Activated T-cell treated with anti-CD3 and anti-CD28 coated beads, Interleukin-2, amount 50 U/mL, for 4 hours (primary cell): ENCODE measurements around the gene ZNF205. TPM values are rescaled to one million over a fixed set of nuclear protein-coding genes. Genes with fewer than 3 reads are reported as not detected.
"Not testable (repeated sequence)": the region's sequence is repeated elsewhere in the genome, so short reads cannot be mapped to it uniquely, and the experiment has no call there.

Experiments
- ATAC-seq, 2 donors: fragments of 200-7000 bp; cut with Tn5 transposase; one replicate each; pipeline ENCODE4 v1.10.0; 2021
- DNase-seq: peaks from one replicate; pipeline ENCODE4 v3.0.0-alpha.2; 2020
- H3K27me3 Mint-ChIP-seq: one replicate; pipeline ENCODE4 v1.8.0; 2021; ENCODE audit warnings: low read depth, mixed read lengths
- H3K36me3 Mint-ChIP-seq: one replicate; pipeline ENCODE4 v1.8.0; 2022; ENCODE audit warnings: mixed read lengths; ENCODE audit not compliant: insufficient read depth
- H3K4me1 Mint-ChIP-seq: one replicate; pipeline ENCODE4 v1.8.0; 2021; ENCODE audit warnings: low read depth, mixed read lengths
- H3K4me3 Mint-ChIP-seq: one replicate; pipeline ENCODE4 v1.8.0; 2021; ENCODE audit warnings: mild to moderate bottlenecking, moderate library complexity, mixed read lengths
- H3K9me3 Mint-ChIP-seq: one replicate; pipeline ENCODE4 v1.8.0; 2021; ENCODE audit warnings: mixed read lengths
- total RNA-seq, 3 donors: library from RNA; stranded (reverse); gene quantifications; one replicate each; pipeline ENCODE4 v1.2.1, GENCODE V29; 2021

Gene ZNF205
- total RNA-seq, 3 donors from 2014 or later, result 0.18 to 0.57 TPM; not detected in 1

DNA sequence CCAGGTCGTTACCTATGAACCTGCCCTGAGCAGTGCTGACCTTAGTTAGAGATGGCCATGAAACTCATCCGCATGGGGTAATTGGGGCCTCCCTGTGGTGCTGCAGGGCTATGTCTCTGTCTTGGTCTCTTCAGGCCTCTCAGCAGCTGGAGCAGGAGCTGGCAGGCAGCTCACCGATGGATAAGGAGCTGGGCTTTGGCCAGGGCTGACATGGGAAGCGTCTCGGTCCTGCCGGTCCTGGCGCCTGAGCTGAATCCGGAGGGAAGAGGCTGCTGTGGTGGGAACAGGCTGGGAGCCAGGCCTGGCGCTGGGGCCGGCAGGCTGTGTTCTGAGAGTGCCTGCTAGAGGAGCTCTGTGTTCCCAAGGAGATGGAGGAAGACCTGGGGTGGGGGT lies 36.9 kb upstream of the ZNF205 start:
- peak overlapping the region; percentile 67 for H3K4me3 Mint-ChIP-seq
- ATAC-seq, result peak in 1 of 2 donors; percentile 10
- peaks cover 5% of the 10 kb centered on the region for H3K36me3 Mint-ChIP-seq
- H3K9me3 Mint-ChIP-seq, result peaks cover 7% of the 10 kb centered on the region
- no peaks in the 10 kb centered on the region for H3K27me3 Mint-ChIP-seq
- DNase-seq, result no peak
- peaks cover 83% of the 10 kb centered on the region for H3K4me1 Mint-ChIP-seq

DNA sequence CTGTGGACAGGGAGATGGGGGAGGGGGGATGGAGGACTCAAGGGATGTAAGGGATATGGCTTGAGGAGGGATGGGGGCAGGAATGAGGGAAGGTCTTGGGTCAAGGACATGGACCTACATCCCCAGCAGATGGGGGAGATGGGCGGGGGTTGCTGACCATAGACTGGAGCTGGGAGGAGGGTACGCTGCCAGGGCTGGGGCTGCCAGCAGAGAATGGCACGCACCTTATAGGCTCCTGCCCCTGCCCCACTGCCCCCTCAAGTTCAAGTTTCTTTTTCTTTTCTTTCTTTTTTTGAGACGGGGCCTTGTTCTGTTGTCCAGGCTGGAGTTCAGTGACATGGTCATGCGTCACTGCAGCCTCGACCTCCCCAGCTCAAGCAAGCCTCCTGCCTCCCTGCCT lies 36.4 kb upstream of the ZNF205 start:
- not testable (repeated sequence) for H3K4me3 Mint-ChIP-seq, ATAC-seq, H3K36me3 Mint-ChIP-seq, H3K27me3 Mint-ChIP-seq, DNase-seq
- H3K9me3 Mint-ChIP-seq, result peaks cover 10% of the 10 kb centered on the region
- peaks cover 85% of the 10 kb centered on the region for H3K4me1 Mint-ChIP-seq

DNA sequence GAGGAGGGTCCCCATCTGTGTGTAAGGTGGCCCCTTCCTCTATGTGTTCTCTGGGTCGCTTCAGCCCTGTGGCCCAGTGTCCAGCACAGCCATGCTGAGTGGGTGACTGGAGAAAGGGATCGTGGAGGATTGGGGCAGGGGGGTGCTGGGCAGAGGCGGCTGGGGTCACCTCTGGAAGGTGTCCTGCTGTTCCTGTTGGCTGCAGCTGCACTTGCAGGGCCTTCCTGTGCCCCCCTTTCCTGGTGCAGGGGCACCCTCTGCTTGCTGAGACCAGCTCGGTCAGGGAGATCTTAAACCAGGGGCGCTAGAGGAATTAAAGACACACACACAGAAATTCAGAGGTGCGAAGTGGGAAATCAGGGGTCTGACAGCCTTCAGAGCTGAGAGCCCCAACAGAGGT lies 35.8 kb upstream of the ZNF205 start:
- ATAC-seq (no peak), DNase-seq (no peak)
- no peaks in the 10 kb centered on the region for H3K27me3 Mint-ChIP-seq
- peaks cover 84% of the 10 kb centered on the region for H3K4me1 Mint-ChIP-seq
- H3K9me3 Mint-ChIP-seq, result peaks cover 11% of the 10 kb centered on the region
- peaks cover 7% of the 10 kb centered on the region for H3K36me3 Mint-ChIP-seq
- peak overlapping the region; percentile 33 for H3K4me3 Mint-ChIP-seq

DNA sequence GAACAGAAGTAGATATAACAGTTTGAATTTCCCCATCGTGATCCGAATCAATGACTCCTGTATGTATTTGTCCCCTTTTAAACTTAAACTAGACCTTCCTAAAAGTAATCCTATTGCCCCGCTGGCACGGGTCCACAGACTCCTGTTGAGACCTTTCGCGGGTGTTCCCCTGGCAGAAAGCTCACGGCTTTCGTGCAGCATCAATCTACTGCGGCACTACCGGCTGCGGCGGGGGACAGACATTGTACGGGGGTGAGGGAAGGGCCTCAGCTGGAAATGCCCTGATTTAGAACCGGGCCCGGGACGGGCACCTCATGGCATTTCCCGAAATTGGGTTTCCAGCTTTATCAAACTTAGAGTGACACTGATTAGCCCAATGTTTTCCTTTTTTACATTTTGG lies 32.4 kb upstream of the ZNF205 start:
- peaks cover 70% of the 10 kb centered on the region for H3K4me1 Mint-ChIP-seq

DNA sequence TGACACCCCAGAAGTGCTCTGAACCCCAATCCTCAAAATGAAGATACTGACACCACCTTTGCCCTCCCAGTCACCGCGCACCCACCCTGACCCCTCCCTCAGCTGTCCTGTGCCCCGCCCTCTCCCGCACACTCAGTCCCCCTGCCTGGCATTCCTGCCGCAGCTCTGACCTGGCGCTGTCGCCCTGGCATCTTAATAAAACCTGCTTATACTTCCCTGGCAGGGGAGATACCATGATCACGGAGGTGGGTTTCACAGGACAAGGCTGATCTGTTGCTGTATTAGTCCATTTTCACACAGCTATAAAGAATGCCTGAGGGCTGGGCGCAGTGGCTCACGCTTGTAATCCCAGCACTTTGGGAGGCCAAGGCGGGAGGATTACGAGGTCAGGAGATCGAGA lies 30.4 kb upstream of the ZNF205 start:
- peaks cover 62% of the 10 kb centered on the region for H3K4me1 Mint-ChIP-seq

More for the DNA sequence above, 32.4 kb upstream of the ZNF205 start:
- DNase-seq (no peak), ATAC-seq (no peak)
- Mint-ChIP-seq H3K36me3 (peaks cover 7% of the 10 kb centered on the region), H3K4me3 (no peak overlapping the region), H3K9me3 (peaks cover 11% of the 10 kb centered on the region), H3K27me3 (no peaks in the 10 kb centered on the region)

DNA sequence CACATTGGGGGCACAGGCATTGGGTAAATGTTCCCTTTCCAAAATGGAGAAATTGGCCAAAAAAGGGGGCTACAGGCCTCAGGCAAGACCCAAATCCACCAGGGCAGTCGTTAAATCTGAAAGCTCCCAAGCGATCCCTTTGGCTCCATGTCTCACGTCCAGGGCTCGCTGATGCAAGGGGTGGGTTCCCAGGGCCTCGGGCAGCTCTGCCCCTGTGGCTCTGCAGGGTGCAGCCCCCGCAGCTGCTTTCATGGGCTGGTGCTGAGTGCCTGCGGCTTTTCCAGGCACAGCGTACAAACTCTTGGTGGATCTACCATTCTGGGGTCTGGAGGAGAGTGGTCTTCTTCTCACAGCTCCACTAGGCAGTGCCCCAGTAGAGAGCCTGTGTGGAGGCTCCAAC lies 29.0 kb upstream of the ZNF205 start:
- peaks cover 63% of the 10 kb centered on the region for H3K4me1 Mint-ChIP-seq
- DNase-seq, ATAC-seq, H3K36me3 Mint-ChIP-seq, H3K27me3 Mint-ChIP-seq, H3K4me3 Mint-ChIP-seq, H3K9me3 Mint-ChIP-seq: not testable (repeated sequence)

More for the DNA sequence above, 30.4 kb upstream of the ZNF205 start:
- not testable (repeated sequence) for H3K27me3 Mint-ChIP-seq, ATAC-seq, H3K36me3 Mint-ChIP-seq, DNase-seq, H3K4me3 Mint-ChIP-seq
- peaks cover 11% of the 10 kb centered on the region for H3K9me3 Mint-ChIP-seq

DNA sequence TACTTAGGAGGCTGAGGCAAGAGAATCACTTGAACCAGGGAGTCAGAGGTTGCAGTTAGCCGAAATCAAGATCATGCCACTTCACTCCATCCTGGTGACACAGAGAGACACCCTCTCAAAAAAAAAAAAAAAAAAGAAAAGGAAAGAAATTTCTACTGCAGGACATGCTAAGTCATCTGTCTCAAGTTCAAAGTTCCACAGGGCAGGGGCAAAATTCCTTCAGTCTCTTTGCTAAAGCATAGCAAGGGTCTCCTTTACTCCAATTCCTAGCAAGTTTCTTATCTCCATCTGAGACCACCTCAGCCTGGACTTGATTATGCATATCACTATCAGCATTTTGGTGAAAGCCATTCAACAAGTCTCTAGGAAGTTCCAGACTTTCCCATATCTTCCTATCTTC lies 27.9 kb upstream of the ZNF205 start:
- ATAC-seq, result no peak
- DNase-seq, result no peak
- Mint-ChIP-seq H3K4me3 (no peak overlapping the region), H3K4me1 (peaks cover 60% of the 10 kb centered on the region), H3K27me3 (no peaks in the 10 kb centered on the region), H3K9me3 (peaks cover 3% of the 10 kb centered on the region), H3K36me3 (peaks cover 4% of the 10 kb centered on the region)

DNA sequence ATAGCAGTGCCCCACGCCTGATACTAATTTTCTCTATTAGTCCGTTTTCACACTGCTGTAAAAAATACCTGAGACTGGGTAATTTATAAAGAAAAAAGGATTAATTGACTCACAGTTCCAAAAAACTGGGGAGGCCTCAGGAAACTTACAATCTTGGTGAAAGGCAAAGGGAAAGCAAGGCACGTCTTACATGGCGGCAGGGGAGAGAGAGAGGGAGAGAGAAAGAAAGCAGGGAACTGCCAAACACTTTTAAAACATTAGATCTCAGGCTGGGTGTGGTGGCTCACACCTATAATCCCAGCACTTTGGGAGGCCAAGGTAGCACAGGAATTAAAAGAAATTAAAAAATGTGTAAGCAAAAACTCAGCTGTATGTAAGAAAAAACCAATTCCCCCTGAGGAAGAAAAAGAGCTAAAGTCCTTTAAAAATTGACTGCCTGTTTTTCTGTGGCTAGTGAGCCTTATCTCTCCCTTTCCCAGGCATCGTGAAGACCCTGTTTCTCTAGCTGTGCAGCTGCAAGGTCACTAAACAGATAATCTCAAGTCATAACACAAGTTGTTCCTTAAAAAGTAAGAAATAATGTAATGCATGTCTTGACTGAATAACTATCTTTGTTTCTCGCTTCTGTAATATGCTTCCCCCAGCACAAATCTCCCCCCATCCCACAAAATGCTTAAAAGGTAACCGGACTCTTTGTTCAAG lies 27.3 kb upstream of the ZNF205 start:
- H3K27me3 Mint-ChIP-seq, result no peaks in the 10 kb centered on the region
- DNase-seq, result no peak

DNA sequence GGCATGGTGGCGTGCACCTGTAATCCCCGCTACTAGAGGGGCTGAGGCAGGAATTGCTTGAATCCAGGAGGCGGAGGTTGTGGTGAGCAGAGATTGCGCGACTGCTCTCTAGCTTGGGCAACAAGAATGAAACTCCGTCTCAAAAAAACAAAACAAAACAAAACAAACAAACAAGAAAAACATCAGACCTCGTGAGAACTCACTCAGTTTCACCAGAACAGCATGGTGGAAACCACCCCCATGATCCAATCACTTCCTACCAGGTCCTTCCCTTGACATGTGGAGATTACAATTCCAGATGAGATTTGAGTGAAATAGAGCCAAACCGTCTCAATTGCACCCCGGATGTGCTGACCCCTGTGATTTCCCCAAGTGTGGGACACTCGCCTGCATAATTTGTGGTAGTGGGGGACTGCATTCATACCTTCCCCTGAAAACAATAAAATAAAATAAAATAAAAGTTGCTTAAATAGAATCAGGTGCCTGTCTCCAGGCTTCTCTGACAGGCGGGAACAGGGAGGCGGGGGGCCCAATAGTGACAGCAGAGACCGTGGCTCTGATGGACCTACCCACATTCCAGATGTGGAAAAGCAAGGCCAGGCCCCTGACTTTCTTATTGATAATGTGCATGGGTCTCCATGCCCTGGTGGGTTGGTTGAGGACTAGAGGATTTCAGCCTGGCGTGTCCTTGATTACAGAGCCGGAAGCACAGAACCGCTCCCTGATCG lies 26.4 kb upstream of the ZNF205 start:
- ATAC-seq (no peak), DNase-seq (no peak)
- no peak overlapping the region for H3K4me3 Mint-ChIP-seq
- H3K9me3 Mint-ChIP-seq, result no peaks in the 10 kb centered on the region
- H3K27me3 Mint-ChIP-seq, result no peaks in the 10 kb centered on the region
- peaks cover 49% of the 10 kb centered on the region for H3K4me1 Mint-ChIP-seq
- no peaks in the 10 kb centered on the region for H3K36me3 Mint-ChIP-seq

More for the DNA sequence above, 27.3 kb upstream of the ZNF205 start:
- no peak overlapping the region for H3K4me3 Mint-ChIP-seq
- H3K36me3 Mint-ChIP-seq, result peaks cover 2% of the 10 kb centered on the region
- no peak for ATAC-seq
- H3K4me1 Mint-ChIP-seq, result peaks cover 54% of the 10 kb centered on the region
- H3K9me3 Mint-ChIP-seq, result peaks cover 3% of the 10 kb centered on the region

DNA sequence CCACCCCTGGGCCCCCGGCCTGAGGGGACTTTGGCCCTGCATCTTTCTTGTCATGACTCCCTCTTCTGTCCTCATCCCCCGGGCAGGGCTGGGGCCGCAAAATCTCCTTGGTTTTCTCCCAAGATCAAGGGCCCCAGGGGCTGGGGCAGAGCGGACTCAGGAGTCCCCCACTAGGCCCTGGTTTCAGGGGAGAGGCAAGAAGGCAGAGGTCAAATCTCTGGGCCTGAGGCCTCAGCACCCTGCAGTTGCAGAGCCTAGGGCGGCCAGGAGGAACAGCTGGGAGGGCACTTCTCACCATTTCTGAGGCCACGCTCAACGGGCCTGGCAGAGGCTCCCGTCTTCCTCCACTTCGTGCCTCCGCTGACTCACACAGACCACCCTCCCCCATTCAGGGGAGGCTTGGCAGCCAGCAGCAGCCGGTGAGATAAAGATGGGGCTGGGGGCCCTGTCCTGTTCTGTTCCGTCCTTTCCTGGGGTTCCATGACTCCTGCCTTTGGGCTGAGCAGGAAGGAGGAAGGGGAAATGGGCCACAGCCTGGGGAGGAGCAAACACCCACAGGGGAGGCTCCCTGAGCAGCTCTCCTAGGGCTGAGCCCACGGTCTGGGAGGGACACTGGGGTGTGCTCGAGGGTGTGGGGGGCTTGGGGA lies 25.7 kb upstream of the ZNF205 start:
- DNase-seq, result no peak
- peak overlapping the region; percentile 68 for H3K4me3 Mint-ChIP-seq
- H3K27me3 Mint-ChIP-seq, result no peaks in the 10 kb centered on the region
- H3K36me3 Mint-ChIP-seq, result no peaks in the 10 kb centered on the region
- H3K4me1 Mint-ChIP-seq, result peaks cover 50% of the 10 kb centered on the region
- H3K9me3 Mint-ChIP-seq, result no peaks in the 10 kb centered on the region
- ATAC-seq, result peak; percentile 76 to 83

DNA sequence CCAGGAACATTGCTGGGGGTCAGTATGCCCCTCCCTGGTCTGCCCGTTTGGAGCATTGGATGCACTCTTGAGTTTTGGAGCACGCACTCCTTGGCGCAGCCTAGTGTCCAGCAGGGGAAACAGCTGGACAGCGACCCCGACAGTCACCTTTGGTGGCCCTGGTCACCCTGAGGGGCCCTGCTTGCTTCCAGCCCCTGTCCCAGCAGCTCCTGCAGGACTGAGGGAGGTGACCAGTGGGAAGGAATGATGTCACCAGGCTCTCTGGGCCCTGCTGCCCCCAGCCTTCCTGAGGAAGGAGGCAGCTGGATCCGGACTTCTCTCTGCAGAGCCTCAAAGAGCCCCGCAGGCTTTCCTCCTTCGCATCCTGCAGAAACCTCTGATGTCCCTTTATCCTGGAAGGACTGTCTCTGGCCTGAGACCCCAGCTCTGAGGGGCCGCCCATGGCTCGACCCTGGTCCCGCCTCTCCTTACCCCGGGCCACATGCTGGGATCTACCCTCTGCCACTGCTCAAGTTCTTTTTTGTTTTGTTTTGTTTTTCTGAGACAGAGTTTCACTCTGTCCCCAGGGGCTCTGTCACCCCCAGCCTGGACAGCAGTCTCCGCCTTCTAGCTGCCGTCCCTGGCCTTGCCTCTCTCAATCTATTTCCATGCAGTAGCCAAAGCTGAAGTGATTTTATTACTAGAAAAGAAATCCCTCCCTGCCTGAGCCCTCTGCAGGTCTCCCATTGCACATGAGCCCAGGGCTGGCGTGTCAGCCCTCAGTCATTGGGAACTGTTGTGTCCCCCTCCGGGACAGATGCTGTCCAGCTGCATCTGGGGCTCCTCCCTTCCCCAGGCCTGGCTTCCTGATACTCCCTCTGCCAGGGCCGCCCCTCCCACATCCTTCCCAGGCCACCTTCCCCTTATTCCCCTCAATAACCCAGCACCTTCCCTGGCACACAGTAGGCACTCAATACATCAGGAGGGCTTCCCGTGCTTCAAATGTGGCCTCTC lies 24.8 kb upstream of the ZNF205 start:
- Mint-ChIP-seq H3K9me3 (no peaks in the 10 kb centered on the region), H3K36me3 (no peaks in the 10 kb centered on the region), H3K4me1 (peaks cover 50% of the 10 kb centered on the region), H3K4me3 (peak overlapping the region; percentile 68), H3K27me3 (no peaks in the 10 kb centered on the region)
- no peak for ATAC-seq
- DNase-seq, result no peak

DNA sequence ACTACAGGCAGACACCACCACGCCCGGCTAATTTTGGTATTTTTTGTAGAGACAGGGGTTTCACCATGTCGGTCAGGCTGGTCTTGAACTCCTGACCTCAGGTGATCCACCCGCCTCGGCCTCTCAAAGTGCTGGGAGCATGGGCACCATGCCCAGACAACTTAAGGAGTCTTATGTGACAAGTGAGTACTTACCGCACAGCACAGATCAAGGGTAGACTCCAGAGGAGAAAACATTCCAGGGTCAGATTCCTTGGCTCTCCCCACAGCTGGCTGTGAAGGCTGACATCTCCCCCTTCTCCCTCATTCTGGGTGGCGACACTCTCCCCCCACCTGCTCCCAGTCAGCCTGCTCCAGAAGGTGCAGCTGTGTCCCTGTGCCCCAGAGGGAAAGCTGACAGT lies 23.9 kb upstream of the ZNF205 start:
- no peak for DNase-seq
- Mint-ChIP-seq H3K9me3 (no peaks in the 10 kb centered on the region), H3K4me1 (peaks cover 45% of the 10 kb centered on the region), H3K27me3 (no peaks in the 10 kb centered on the region), H3K36me3 (no peaks in the 10 kb centered on the region), H3K4me3 (peak overlapping the region; percentile 11)
- ATAC-seq, result no peak

DNA sequence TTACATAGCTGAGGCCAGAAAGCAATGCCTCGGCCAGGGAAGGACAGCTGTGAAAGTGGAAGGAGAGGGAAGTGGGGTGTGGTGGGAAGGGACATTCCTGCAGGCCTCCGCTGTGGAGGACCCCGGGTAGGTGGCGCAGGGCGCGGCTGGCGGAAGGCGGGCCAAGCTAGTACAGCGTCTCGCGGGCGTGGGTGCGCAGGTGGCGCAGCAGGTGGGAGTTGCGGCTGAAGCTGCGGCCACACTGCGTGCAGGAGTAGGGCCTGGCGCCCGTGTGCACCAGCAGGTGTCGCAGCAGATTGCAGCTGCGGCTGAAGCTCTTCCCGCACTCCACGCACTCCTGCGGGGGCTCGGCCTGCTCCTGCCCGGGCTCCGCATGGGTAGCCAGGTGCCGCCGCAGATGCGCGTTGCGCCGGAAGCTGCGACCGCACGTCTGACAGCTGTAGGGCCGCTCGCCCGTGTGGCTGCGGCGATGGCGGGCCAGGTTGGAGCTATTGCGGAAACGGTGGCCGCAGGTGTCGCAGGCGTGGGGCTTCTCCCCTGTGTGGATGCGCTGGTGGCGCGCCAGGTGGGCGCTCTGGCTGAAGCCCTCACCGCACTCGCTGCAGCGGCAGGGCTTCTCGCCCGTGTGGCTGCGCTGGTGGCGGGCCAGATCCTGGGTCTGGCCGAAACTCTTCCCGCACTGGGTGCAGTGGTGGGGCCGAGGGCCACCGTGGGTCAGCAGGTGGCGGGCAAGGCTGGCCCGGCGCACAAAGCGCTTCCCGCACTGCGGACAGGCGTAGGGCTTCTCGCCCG lies 23.3 kb upstream of the ZNF205 start:
- ATAC-seq (no peak), DNase-seq (no peak)
- no peaks in the 10 kb centered on the region for H3K27me3 Mint-ChIP-seq
- H3K9me3 Mint-ChIP-seq, result no peaks in the 10 kb centered on the region
- no peaks in the 10 kb centered on the region for H3K36me3 Mint-ChIP-seq
- H3K4me3 Mint-ChIP-seq, result no peak overlapping the region
- H3K4me1 Mint-ChIP-seq, result peaks cover 43% of the 10 kb centered on the region
